Caki2 (cell line): ENCODE data around the gene TBXAS1. TPM values are rescaled to one million over a fixed set of nuclear protein-coding genes. Genes with fewer than 3 reads are reported as not detected.
"Not testable (repeated sequence)": the region's sequence is repeated elsewhere in the genome, so short reads cannot be mapped to it uniquely, and the experiment has no call there.

Experiments
- DNase-seq: peaks from one replicate; pipeline ENCODE4 v3.0.0-alpha.2; 2015; ENCODE audit warnings: low read depth
- in situ Hi-C: cut with HindIII; loops from 2 replicates; pipeline ENCODE4 v1.10.0; 2016; ENCODE audit warnings: low sequenced_read_pairs, low pct_unique_long_range_greater_than_20kb, mixed read lengths
- total RNA-seq: library from RNA; depleted of rRNA; stranded (reverse); fragments of >200 nt; shearing (Covaris generic); gene quantifications from 2 replicates; pipeline ENCODE4 v1.2.3, GENCODE V29; 2014; ENCODE audit warnings: low replicate concordance

The TBXAS1 gene
- total RNA-seq, 1 experiment from 2014 or later = 48.6 TPM

- in situ Hi-C loops = no loop called here
- DNase-seq = no peak
These were observed 94.0 kb downstream of the TBXAS1 start for GRCh38 chr7:139923090-139923489.

GRCh38 chr7:139924461-139924860, 95.4 kb downstream of the TBXAS1 start:
- in situ Hi-C loops = no loop called here
- DNase-seq = no peak

GRCh38 chr7:139929221-139929620, 100.2 kb downstream of the TBXAS1 start:
- in situ Hi-C loops, DNase-seq: not testable (repeated sequence)

GRCh38 chr7:139930286-139930965, 101.4 kb downstream of the TBXAS1 start:
- in situ Hi-C loops = no loop called here

GRCh38 chr7:139931190-139931934, 102.3 kb downstream of the TBXAS1 start:
- no peak for DNase-seq

More at GRCh38 chr7:139930286-139930965, 101.4 kb downstream of the TBXAS1 start:
- DNase-seq = no peak

GRCh38 chr7:139932531-139932930, 103.5 kb downstream of the TBXAS1 start:
- in situ Hi-C loops = no loop called here
- no peak for DNase-seq

More at GRCh38 chr7:139931190-139931934, 102.3 kb downstream of the TBXAS1 start:
- in situ Hi-C loops = no loop called here

- in situ Hi-C loops = no loop called here
- no peak for DNase-seq
These were observed 107.8 kb downstream of the TBXAS1 start for GRCh38 chr7:139936760-139937310.

- DNase-seq = no peak
- in situ Hi-C loops = no loop called here
These were observed 108.7 kb downstream of the TBXAS1 start for GRCh38 chr7:139937715-139938114.

GRCh38 chr7:139940866-139941265, 111.8 kb downstream of the TBXAS1 start:
- no peak for DNase-seq
- in situ Hi-C loops = no loop called here

GRCh38 chr7:139941421-139941820, 112.4 kb downstream of the TBXAS1 start:
- no peak for DNase-seq
- in situ Hi-C loops = no loop called here

GRCh38 chr7:139941866-139942265, 112.8 kb downstream of the TBXAS1 start:
- in situ Hi-C loops = no loop called here
- no peak for DNase-seq

- in situ Hi-C loops = no loop called here
These were observed 113.6 kb downstream of the TBXAS1 start for GRCh38 chr7:139942636-139943035.

GRCh38 chr7:139943401-139943800, 114.3 kb downstream of the TBXAS1 start:
- in situ Hi-C loops = no loop called here
- no peak for DNase-seq

More at GRCh38 chr7:139942636-139943035, 113.6 kb downstream of the TBXAS1 start:
- DNase-seq = no peak

GRCh38 chr7:139944248-139944647, 115.2 kb downstream of the TBXAS1 start:
- in situ Hi-C loops = no loop called here
- DNase-seq = no peak

- in situ Hi-C loops = no loop called here
- no peak for DNase-seq
These were observed 117.5 kb downstream of the TBXAS1 start for GRCh38 chr7:139946533-139946932.

- in situ Hi-C loops = no loop called here
These were observed 118.0 kb downstream of the TBXAS1 start for GRCh38 chr7:139947021-139947420.

GRCh38 chr7:139948167-139948566, 119.1 kb downstream of the TBXAS1 start:
- no peak for DNase-seq
- in situ Hi-C loops = no loop called here

More at GRCh38 chr7:139947021-139947420, 118.0 kb downstream of the TBXAS1 start:
- no peak for DNase-seq

GRCh38 chr7:139948587-139949335, 119.7 kb downstream of the TBXAS1 start:
- in situ Hi-C loops = no loop called here
- DNase-seq = no peak

- DNase-seq = no peak
- in situ Hi-C loops = no loop called here
These were observed 120.6 kb downstream of the TBXAS1 start for GRCh38 chr7:139949629-139950028.
